ENCODE results near the gene ZFYVE9. TPM values are rescaled to one million over a fixed set of nuclear protein-coding genes. Genes with fewer than 3 reads are reported as not detected.

The ZFYVE9 gene
- total and polyA plus RNA-seq, 10 of the 15 experiments (the other 5 are each of a cell fraction or from before 2014, with no cell fraction given), result 0.26 to 6.9 (median 2.3) TPM

- H3K27me3 ChIP-seq (replicated peaks in 1 of 2; ENCODE audit: control insufficient read depth in 2 of 2, insufficient read depth in 2 of 2, low read length in 1 of 2), result no peaks in the 10 kb centered on the region; a peak in 1 of 4 replicates
- ATAC-seq (no peak), FAIRE-seq (no peak), DNase-seq (ENCODE audit: low read depth, low spot score) (no peak)
- no TSS peak for BruUV-seq (replicated peaks)
- WGBS (ENCODE audit: insufficient coverage, insufficient replicate concordance, low lambda C conversion rate, missing lambda C conversion rate), result 66% methylated on average over 2 of the region's 3 CpGs
- H3K4me1 ChIP-seq (ENCODE audit: control insufficient read depth, insufficient read depth, low read length), result no peaks in the 10 kb centered on the region
- no peaks in the 10 kb centered on the region for H4K20me1 ChIP-seq (ENCODE audit: control insufficient read depth, insufficient read depth)
- SMC1A ChIA-PET (ENCODE audit: uncharacterized antibody, unreplicated experiment), result no interaction called here
- in situ Hi-C loops (cut with MboI) (no loop called here), intact Hi-C loops (cut with micrococcal nuclease; ENCODE audit: unreplicated experiment) (no loop called here)
- H3K4me2 ChIP-seq (ENCODE audit: control insufficient read depth, insufficient read depth), result no peak overlapping the region
- H3K79me2 ChIP-seq (ENCODE audit: control insufficient read depth, insufficient read depth, low read length), result no peaks in the 10 kb centered on the region
- TF ChIP-seq POLR2AphosphoS5 (IDR thresholded peaks at IDR 0.05; ENCODE audit: low read length) (no peak), IKZF1 (conservative IDR thresholded peaks at IDR 0.05) (no peak), NFYB (IDR thresholded peaks at IDR 0.05; ENCODE audit: insufficient read depth, low read depth, low read length) (no peak), TCF7 (IDR thresholded peaks at IDR 0.05; ENCODE audit: borderline replicate concordance) (no peak), HDAC2 (IDR thresholded peaks at IDR 0.05) (no peak), CUX1 (IDR thresholded peaks at IDR 0.05; ENCODE audit: insufficient replicate concordance, low read depth, low read length) (no peak), CBX3 (IDR thresholded peaks at IDR 0.05; ENCODE audit: borderline replicate concordance, low read depth) (no peak), MYC (IDR thresholded peaks at IDR 0.05; ENCODE audit: insufficient read depth, insufficient read length, insufficient replicate concordance, low read length, severe bottlenecking) (no peak), ATF3 (IDR thresholded peaks at IDR 0.05; ENCODE audit: borderline replicate concordance, extremely low read depth, low read depth, low read length) (no peak), NR2F1 (conservative IDR thresholded peaks at IDR 0.05) (no peak), ELK1 (IDR thresholded peaks at IDR 0.05; ENCODE audit: low read depth, low read length) (no peak), ETV6 (conservative IDR thresholded peaks at IDR 0.05 in 1 of 2, IDR thresholded peaks at IDR 0.05 in 1 of 2; ENCODE audit: borderline replicate concordance in 1 of 2, low read depth in 1 of 2) (no peak), TAF1 (IDR thresholded peaks at IDR 0.05; ENCODE audit: borderline replicate concordance, low read depth, low read length) (no peak), FOS (IDR thresholded peaks at IDR 0.05; ENCODE audit: borderline replicate concordance, extremely low read depth, insufficient read length) (no peak)
- H3K36me3 ChIP-seq (ENCODE audit: control insufficient read depth in 2 of 2, insufficient read depth in 2 of 2, low read length in 1 of 2), result no peaks in the 10 kb centered on the region
- POLR2A ChIA-PET, result no interaction called here
- RAD21 ChIA-PET (ENCODE audit: unreplicated experiment), result no interaction called here
- CTCF ChIA-PET, result no interaction called here
- H3K4me3 ChIP-seq, result no peak overlapping the region
- no peak overlapping the region for H3K9ac ChIP-seq (ENCODE audit: control insufficient read depth, insufficient read depth, low read length)
- H3K27ac ChIP-seq (ENCODE audit: control insufficient read depth, insufficient read depth), result no peak overlapping the region
- H3K9me3 ChIP-seq (replicated peaks; ENCODE audit: control insufficient read depth, insufficient read depth, low read length), result peaks cover 4% of the 10 kb centered on the region; the same call in 2 of the 3 replicates
- H2AFZ ChIP-seq (ENCODE audit: control insufficient read depth, low read depth, low read length), result no peak overlapping the region
Measured at GRCh38 chr1:52229494-52229893, 87.6 kb downstream of the ZFYVE9 start.

Measured in GM12878 (cell line).